Keratinocyte (primary cell): ENCODE results near the gene EBF3. TPM values are rescaled to one million over a fixed set of nuclear protein-coding genes. Genes with fewer than 3 reads are reported as not detected.

Experiments
- DNase-seq: peaks from one replicate; pipeline ENCODE4 v3.0.0-alpha.2; 2011; ENCODE audit warnings: low read depth, missing footprints, low spot score
- FAIRE-seq: peaks from 2 replicates; lab custom pipeline; 2011; peaks lifted over from hg19 to GRCh38; lab: Jason Lieb, UNC
- H2AFZ ChIP-seq: 2 replicates; pipeline ENCODE4 v1.6.0; 2012; ENCODE audit warnings: low read length, control low read depth, inconsistent platforms; ENCODE audit not compliant: control insufficient read depth
- H3K27ac ChIP-seq: 2 replicates; pipeline ENCODE4 v1.5.1; 2011; ENCODE audit warnings: low read length; ENCODE audit not compliant: control insufficient read depth, insufficient read depth
- H3K27me3 ChIP-seq: 3 replicates; pipeline ENCODE4 v1.6.0; 2011; ENCODE audit warnings: low read length; ENCODE audit not compliant: control insufficient read depth, insufficient read depth; ENCODE audit errors: extremely low read depth
- H3K36me3 ChIP-seq, 2 experiments: 2 replicates in 1 of 2; 3 replicates in 1 of 2; pipeline ENCODE4 v1.5.1; 2011; ENCODE audit warnings: low read length in 2 of 2, mild to moderate bottlenecking in 1 of 2; ENCODE audit not compliant: control insufficient read depth in 2 of 2, insufficient read depth in 2 of 2; ENCODE audit errors: extremely low read depth in 1 of 2
- H3K4me1 ChIP-seq: 3 replicates; pipeline ENCODE4 v1.5.1; 2011; ENCODE audit warnings: low read length; ENCODE audit not compliant: control insufficient read depth, insufficient read depth; ENCODE audit errors: extremely low read depth
- H3K4me2 ChIP-seq: 3 replicates; pipeline ENCODE4 v1.6.0; 2011; ENCODE audit warnings: low read depth, low read length; ENCODE audit not compliant: control insufficient read depth, insufficient read depth; ENCODE audit errors: extremely low read depth
- H3K4me3 ChIP-seq, 3 experiments: fragments of 200-600 bp in 1 of 3; sonication (generic) in 1 of 3; 2 replicates in 2 of 3; 3 replicates in 1 of 3; pipeline ENCODE4 v1.5.1; 2011 to 2016; ENCODE audit warnings: low read length in 3 of 3, mild to moderate bottlenecking in 3 of 3, control low read depth in 2 of 3, inconsistent platforms in 1 of 3, low read depth in 1 of 3, mixed read lengths in 1 of 3, mixed run types in 1 of 3, moderate library complexity in 1 of 3; ENCODE audit not compliant: control insufficient read depth in 2 of 3, insufficient read depth in 2 of 3; ENCODE audit errors: extremely low read depth in 1 of 3
- H3K79me2 ChIP-seq: 2 replicates; pipeline ENCODE4 v1.6.0; 2012; ENCODE audit warnings: low read length; ENCODE audit not compliant: control insufficient read depth, insufficient read depth
- H3K9ac ChIP-seq: 3 replicates; pipeline ENCODE4 v1.6.0; 2011; ENCODE audit warnings: low read length; ENCODE audit not compliant: control insufficient read depth, insufficient read depth; ENCODE audit errors: extremely low read depth
- H3K9me1 ChIP-seq: 3 replicates; pipeline ENCODE4 v1.6.0; 2011; ENCODE audit warnings: low read length; ENCODE audit not compliant: control insufficient read depth, insufficient read depth; ENCODE audit errors: extremely low read depth
- H3K9me3 ChIP-seq: 2 replicates; pipeline ENCODE4 v1.5.1; 2012; ENCODE audit warnings: low read depth, low read length; ENCODE audit not compliant: control insufficient read depth
- H4K20me1 ChIP-seq: 3 replicates; pipeline ENCODE4 v1.6.0; 2011; ENCODE audit warnings: low read length; ENCODE audit not compliant: control insufficient read depth, insufficient read depth; ENCODE audit errors: extremely low read depth
- EZH2 ChIP-seq: IDR thresholded peaks from one replicate; pipeline ENCODE4 v1.6.1; 2012; ENCODE audit warnings: inconsistent platforms, mild to moderate bottlenecking, low read length, moderate library complexity
- dilution Hi-C: fragments of 300-500 bp; cut with MboI; formaldehyde crosslinking; loops from one replicate; pipeline ENCODE4 v1.7.0; 2020; ENCODE audit warnings: low sequenced_read_pairs; ENCODE audit not compliant: extremely low pct_ligation_motif_present
- polyA plus RNA-seq, 5 experiments: library from polyadenylated mRNA; depleted of rRNA in 3 of 5; stranded (reverse) in 3 of 5; stranded (forward) in 1 of 5; unstranded in 1 of 5; fragments of >200 nt; gene quantifications; 1 replicate in 1 of 5; 2 replicates in 3 of 5; 3 replicates in 1 of 5; pipeline versions ENCODE4 v1.2.1 to v1.2.3, GENCODE V29; 2011 to 2012; ENCODE audit warnings: missing spikeins in 2 of 5, low read depth in 1 of 5, low replicate concordance in 1 of 5
- TF ChIP-seq, protein P1 (sequence below), 3 experiments: IDR thresholded peaks in 1 of 3; conservative IDR thresholded peaks in 1 of 3; optimal IDR thresholded peaks in 1 of 3; 2 replicates in 2 of 3; 3 replicates in 1 of 3; pipeline versions ENCODE3 to v1.5.1; 2011; ENCODE audit warnings: low read length in 3 of 3, mild to moderate bottlenecking in 3 of 3, moderate library complexity in 2 of 3, control low read depth in 1 of 3, inconsistent platforms in 1 of 3; ENCODE audit not compliant: insufficient read depth in 2 of 3; ENCODE audit errors: extremely low read depth in 1 of 3

EBF3 gene
- polyA plus RNA-seq, 1 donor (not counting 4 experiments of a cell fraction or from before 2014, with no cell fraction given) = not detected

DNA sequence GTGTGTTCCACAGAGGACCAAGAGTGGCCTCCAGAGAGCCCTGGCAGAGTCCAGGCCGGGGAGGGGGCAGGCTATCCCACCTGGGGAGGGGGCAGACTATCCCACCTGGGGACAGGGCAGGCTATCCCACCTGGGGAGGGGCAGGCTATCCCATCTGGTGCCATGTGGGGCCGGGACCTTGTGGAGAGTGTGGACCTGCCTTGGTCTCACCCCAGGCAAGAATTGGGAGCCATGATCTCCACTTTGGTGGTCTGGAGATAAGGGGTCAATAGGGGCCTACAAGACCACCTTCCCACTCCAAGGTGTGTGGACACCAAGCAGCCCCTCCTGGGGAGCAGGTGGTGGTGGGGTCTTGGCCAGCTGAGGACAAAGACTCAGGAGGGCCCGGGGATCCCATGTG lies 138.2 kb downstream of the EBF3 start:
- H3K4me1 ChIP-seq = no peaks in the 10 kb centered on the region
- no peak overlapping the region for H3K4me3 ChIP-seq
- H2AFZ ChIP-seq = no peak overlapping the region
- no peak overlapping the region for H3K9ac ChIP-seq
- dilution Hi-C loops = no loop called here
- H3K9me1 ChIP-seq = no peaks in the 10 kb centered on the region
- no peak for DNase-seq
- H3K4me2 ChIP-seq = no peak overlapping the region
- FAIRE-seq = no peak
- no peaks in the 10 kb centered on the region for H3K27me3 ChIP-seq
- no peak overlapping the region for H3K27ac ChIP-seq
- no peaks in the 10 kb centered on the region for H3K9me3 ChIP-seq
- TF ChIP-seq, protein P1, sequence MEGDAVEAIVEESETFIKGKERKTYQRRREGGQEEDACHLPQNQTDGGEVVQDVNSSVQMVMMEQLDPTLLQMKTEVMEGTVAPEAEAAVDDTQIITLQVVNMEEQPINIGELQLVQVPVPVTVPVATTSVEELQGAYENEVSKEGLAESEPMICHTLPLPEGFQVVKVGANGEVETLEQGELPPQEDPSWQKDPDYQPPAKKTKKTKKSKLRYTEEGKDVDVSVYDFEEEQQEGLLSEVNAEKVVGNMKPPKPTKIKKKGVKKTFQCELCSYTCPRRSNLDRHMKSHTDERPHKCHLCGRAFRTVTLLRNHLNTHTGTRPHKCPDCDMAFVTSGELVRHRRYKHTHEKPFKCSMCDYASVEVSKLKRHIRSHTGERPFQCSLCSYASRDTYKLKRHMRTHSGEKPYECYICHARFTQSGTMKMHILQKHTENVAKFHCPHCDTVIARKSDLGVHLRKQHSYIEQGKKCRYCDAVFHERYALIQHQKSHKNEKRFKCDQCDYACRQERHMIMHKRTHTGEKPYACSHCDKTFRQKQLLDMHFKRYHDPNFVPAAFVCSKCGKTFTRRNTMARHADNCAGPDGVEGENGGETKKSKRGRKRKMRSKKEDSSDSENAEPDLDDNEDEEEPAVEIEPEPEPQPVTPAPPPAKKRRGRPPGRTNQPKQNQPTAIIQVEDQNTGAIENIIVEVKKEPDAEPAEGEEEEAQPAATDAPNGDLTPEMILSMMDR (optimal IDR thresholded peaks at IDR 0.05 in 1 of 3, IDR thresholded peaks at IDR 0.05 in 1 of 3, conservative IDR thresholded peaks at IDR 0.05 in 1 of 3; ENCODE audit: extremely low read depth in 1 of 3, insufficient read depth in 2 of 3, low read length in 3 of 3) = no peak
- TF ChIP-seq EZH2 = no peak
- H4K20me1 ChIP-seq = no peaks in the 10 kb centered on the region
- no peaks in the 10 kb centered on the region for H3K36me3 ChIP-seq
- H3K79me2 ChIP-seq = no peaks in the 10 kb centered on the region

DNA sequence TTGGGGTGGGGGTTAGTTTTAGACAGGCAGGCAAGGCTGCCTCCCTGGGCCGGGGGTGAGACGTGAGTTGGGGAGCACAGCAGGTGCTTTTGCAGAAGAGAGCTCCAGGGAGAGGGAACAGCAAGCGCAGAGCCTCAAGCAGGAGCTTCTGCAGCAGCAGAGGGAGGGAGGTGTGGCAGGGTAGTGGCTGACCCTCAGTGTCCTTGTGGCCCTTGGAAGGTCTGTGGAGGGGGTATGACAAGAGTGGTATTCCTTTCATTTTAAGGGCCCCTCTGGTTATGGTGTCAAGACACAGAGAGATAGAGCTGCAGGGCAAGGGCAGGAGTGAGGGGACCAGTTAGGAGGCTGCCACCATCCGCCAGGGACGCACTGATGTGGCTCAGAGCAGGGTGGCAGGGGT lies 138.9 kb downstream of the EBF3 start:
- H3K4me1 ChIP-seq = no peaks in the 10 kb centered on the region
- no peak overlapping the region for H3K9ac ChIP-seq
- H3K4me3 ChIP-seq = no peak overlapping the region
- H3K27me3 ChIP-seq = no peaks in the 10 kb centered on the region
- dilution Hi-C loops = no loop called here
- no peak overlapping the region for H3K4me2 ChIP-seq
- no peaks in the 10 kb centered on the region for H3K79me2 ChIP-seq
- TF ChIP-seq, protein P1 (optimal IDR thresholded peaks at IDR 0.05 in 1 of 3, IDR thresholded peaks at IDR 0.05 in 1 of 3, conservative IDR thresholded peaks at IDR 0.05 in 1 of 3; ENCODE audit: extremely low read depth in 1 of 3, insufficient read depth in 2 of 3, low read length in 3 of 3) = no peak
- no peak for TF ChIP-seq EZH2
- H3K36me3 ChIP-seq = no peaks in the 10 kb centered on the region
- no peaks in the 10 kb centered on the region for H3K9me1 ChIP-seq
- no peaks in the 10 kb centered on the region for H4K20me1 ChIP-seq
- FAIRE-seq = no peak
- H3K27ac ChIP-seq = no peak overlapping the region
- H2AFZ ChIP-seq = no peak overlapping the region
- DNase-seq = no peak
- no peaks in the 10 kb centered on the region for H3K9me3 ChIP-seq
